GM12873 (cell line): ENCODE data around the gene MMEL1.

Source experiments
- CTCF ChIP-seq: IDR thresholded peaks from 2 replicates; pipeline ENCODE4 v1.5.1; 2012; ENCODE audit warnings: low read depth, mild to moderate bottlenecking, moderate library complexity, low read length, control low read depth; ENCODE audit not compliant: insufficient read depth; ENCODE audit errors: missing control alignments

MMEL1 gene

DNA sequence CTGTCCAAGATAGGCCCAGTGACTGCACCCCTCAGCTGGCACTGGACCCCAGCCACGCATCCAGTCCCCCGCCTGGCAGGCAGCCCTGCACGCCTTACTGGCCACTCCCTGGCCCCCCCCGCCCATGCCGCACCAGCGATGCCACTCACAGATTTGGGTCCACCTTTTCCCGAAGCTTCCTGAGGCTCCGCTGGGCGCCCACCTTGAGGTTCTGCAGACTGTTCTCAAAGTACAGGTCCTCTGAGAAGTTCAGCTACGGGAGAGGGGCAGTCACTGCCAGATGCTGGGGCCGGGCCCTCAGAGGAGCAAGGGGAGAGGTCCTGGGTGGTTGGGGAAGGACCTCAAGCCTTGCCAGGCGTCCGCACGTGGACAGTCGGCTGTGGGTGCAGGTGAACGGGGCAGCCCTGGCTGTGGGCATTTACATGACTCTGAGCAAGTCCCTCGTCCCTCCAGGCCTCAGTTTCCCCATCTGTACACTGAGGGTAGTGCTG lies 38.1 kb downstream of the MMEL1 start:
- TF ChIP-seq CTCF: no peak

GRCh38 chr1:2594001-2594640 lies 38.7 kb downstream of the MMEL1 start:
- no peak for TF ChIP-seq CTCF

GRCh38 chr1:2593251-2593878 lies 39.5 kb downstream of the MMEL1 start:
- TF ChIP-seq CTCF: no peak

DNA sequence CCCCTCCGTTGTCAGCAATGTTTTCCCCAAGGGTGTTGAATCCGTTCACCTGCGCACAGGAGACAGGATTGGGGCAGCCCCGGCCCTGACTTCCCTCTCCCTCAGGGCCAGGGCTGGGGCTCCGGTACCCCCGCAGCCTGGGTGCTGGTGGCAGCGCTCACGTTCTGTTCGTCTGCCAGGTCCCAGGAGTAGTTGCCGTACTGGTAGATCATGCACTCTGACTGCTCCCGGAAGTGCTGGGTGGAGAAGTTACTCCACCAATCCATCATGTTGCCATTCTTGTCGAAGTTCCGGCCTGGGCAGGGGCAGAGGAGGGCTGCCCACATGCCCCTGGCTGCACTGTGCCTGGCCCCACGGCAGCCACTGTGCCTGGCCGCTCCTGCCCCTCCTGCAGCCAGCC lies 40.1 kb downstream of the MMEL1 start:
- no peak for TF ChIP-seq CTCF

- no peak for TF ChIP-seq CTCF
These were observed 41.1 kb downstream of the MMEL1 start for GRCh38 chr1:2591581-2592261.

DNA sequence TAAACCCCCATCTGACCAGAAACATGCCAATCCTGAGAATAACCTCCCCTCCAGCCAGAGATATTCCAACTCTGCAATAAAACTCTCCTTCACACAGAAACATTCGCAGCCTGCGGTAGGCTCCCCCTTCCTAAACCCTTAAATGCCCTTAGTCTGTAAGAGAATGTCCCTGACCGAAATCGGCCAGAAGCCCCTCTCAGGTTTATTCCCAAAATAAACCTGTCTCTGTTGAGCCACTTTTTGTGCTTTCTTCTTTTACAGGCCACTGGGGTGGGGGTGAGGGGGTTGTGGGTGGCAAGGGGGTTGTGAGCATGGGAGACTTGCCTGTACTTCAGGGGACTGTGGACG lies 41.6 kb downstream of the MMEL1 start:
- no peak for TF ChIP-seq CTCF
